GM19238 (cell line): ENCODE results near the gene RSL1D1.
"Not testable (repeated sequence)": the region's sequence is repeated elsewhere in the genome, so short reads cannot be mapped to it uniquely, and the experiment has no call there.

Experiments
- DNase-seq: peaks from one replicate; pipeline ENCODE4 v3.0.0; 2011; ENCODE audit warnings: low spot score; ENCODE audit not compliant: insufficient read length

The RSL1D1 gene

GRCh38 chr16:11799017-11799381 is 52.3 kb downstream of the RSL1D1 start:
- DNase-seq, result no peak

DNA sequence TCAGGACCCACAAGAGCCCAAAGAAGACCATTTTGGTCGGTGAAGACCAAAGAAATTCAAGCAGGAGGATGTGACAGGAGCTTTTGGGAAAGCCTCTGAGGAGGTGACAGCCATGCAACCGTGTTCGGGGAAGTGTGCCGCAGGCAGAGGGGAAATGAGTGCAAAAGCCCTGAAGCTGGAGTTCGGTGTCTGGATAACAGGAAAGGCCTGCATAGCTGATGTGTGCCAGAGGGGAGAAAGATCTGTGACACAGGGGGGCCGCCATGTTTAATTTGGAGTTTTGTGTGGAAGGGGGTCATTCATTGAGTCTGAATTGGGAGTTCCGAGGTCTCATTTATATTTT is 53.4 kb downstream of the RSL1D1 start:
- DNase-seq, result no peak

GRCh38 chr16:11797166-11797956 is 54.0 kb downstream of the RSL1D1 start, which contains the start of gene ZC3H7A:
ZC3H7A (minus strand) TSS chr16:11797258; CDS start chr16:11782354, 14,904 bp downstream.
- DNase-seq, result peak; percentile 92

DNA sequence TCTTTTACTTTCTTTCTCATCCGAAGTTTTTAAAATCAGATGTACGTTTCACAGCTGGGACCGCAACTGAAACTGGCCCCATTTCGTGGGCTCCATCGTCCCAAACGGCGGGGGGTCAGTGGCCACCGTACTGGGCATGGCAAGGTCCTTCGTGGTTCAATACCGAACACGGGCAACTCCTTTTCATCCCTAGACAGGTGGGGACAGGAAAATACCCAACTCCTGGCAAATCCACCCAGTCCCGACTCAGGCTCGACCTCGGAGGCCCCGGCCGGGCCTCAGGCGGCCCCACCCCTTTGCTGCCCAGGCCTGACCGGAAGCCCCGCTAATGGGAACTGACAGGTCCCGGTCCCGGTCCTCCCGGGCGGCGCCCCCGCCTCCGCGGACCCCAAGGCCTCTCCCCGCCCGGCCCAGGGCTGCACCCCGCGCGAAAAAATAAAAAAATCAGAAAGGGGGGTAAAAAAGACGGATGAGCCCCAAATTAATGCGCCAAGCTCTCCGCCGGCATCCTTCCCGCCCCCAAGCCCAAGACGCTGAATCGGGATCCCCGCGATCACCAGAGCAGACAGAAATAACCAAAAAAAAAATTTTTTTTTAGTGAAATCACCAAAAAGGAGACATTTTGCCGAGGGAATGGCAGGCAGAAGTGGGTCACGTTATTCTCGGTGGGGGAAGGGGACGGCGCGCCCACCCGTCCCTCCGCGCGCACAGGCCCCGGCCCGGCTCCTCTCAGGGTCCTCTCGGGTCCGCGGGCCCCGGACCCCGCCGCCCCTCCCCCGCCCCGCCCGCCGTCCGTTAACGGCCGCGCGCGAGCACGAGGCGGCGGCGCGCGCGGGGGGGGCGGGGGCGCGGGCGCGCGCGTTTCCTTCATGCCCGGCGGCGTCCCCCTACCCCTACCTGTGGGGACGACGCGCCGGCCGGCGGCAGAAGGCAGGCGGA is 54.8 kb downstream of the RSL1D1 start:
- DNase-seq, result no peak

- no peak for DNase-seq
Measured at GRCh38 chr16:11795887-11796226, 55.5 kb downstream of the RSL1D1 start.

- no peak for DNase-seq
Measured at GRCh38 chr16:11794996-11795886, 56.1 kb downstream of the RSL1D1 start.

DNA sequence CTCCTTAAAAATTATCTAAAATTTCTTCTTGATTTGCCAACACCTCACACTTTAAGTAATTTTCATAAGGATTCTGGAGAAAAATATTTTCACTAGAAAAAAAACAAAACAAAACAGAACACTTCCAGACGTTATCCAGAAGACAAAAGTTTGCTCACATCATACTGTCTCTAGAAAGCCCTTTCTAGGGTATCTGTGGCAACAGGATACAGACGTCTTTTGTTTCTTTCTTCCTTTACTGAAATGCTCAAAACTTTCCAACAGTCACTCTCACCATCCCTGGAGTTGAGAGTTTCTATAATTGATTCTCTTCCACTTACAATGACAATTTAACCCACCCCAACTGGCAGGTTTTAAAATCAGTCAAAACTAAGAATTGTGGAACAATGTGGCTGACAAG is 56.9 kb downstream of the RSL1D1 start:
- DNase-seq, result no peak

DNA sequence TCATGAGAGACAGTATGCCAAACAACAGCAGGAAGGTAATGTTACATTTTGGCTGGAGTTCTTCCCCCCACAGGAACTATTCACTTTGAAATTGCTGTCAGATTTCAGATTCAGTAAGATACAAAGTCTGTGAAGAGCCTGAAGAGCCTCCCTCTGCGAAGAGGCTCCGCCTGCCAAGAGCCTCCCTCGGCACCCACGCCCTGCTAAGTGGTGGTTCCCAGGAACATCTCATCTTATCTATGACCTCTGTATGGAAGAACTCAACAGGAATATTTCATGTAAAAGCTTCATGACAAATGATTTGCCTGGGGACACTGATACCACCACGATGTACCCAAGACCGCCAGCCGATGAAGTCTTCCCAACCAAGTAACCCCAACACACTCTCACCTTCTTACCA is 57.5 kb downstream of the RSL1D1 start:
- DNase-seq, result no peak

GRCh38 chr16:11792410-11793241 is 58.7 kb downstream of the RSL1D1 start:
- no peak for DNase-seq

- DNase-seq, result no peak
Measured at GRCh38 chr16:11791144-11791828, 60.1 kb downstream of the RSL1D1 start.

DNA sequence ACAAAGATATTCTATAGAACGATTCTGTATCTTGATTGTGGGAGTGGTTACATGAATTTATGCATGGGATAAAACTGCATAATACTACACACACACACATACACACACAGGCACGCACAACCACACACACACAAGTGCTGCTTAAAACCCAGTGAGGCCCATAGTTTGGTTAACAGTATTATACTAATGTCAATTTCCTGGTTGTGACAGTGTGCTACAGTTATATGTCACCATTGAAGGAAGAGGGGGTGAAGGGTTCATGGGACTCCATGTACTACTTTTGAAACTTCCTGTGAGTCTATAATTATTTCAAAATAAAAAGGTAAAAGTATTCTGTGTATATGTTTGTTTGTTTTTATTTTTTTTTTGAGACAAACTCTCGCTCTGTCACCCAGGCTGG is 62.4 kb downstream of the RSL1D1 start:
- DNase-seq, result no peak

DNA sequence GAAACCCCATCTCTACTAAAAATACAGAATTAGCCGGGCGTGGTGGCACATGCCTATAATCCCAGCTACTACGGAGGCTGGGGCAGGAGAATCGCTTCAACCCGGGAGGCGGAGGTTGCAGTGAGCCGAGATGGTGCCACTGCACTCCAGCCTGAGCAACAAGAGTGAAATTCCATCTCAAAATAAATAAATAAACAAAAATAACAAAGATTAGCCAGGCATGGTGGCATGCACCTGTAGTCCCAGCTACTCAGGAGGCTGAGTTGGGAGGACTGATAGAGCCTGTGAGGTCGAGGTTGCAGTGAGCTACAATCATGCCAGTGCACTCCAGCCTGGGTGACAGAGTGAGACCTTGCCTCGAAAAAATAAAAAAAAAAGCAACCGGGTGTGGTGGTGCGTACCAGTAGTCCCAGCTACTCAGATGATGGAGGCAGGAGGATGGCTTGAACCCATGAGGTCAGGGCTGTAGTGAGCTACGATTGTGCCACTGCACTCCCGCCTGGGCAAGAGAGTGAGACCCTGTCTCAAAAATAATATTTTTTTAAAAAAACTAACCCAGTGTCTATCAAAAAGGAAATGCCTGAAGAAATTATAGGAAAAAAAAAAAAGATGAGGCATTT is 66.3 kb downstream of the RSL1D1 start:
- not testable (repeated sequence) for DNase-seq

DNA sequence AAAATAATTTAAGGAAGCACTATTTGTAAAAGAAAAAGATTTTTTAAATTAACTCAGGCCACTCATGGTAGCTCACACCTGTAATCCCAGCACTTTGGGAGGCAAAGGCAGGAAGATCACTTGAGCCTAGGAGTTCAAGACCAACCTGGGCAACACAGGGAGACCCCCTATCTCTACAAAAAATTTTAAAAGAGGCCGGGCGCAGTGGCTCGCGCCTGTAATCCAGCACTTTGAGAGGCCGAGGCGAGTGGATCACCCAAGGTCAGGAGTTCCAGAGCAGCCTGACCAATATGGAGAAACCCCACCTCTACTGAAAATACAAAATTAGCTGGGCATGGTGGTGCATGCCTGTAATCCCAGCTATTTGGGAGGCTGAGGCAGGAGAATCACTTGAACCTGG is 67.0 kb downstream of the RSL1D1 start:
- DNase-seq, result not testable (repeated sequence)

DNA sequence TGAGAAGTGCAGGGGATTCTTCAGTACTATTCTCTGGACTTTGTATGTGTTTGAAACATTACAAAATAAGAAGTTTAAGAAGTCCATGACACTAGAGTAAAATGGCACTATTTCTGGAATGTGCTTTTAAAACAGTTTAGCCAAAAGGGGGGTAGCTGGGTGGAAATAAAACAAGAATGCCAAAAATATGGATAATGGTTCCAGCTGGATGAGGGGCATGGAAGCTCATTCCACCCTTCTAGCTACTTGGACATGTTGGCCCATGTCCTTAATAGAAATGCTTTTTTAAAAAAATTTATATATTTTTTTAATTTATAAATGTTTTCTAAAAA is 67.3 kb downstream of the RSL1D1 start:
- DNase-seq, result no peak
